ENCODE results near the gene PPP2R3B. TPM values are rescaled to one million over a fixed set of nuclear protein-coding genes. Genes with fewer than 3 reads are reported as not detected.
"Not testable (repeated sequence)": the region's sequence is repeated elsewhere in the genome, so short reads cannot be mapped to it uniquely, and the experiment has no call there.

PPP2R3B gene
- total RNA-seq, 2 experiments from 2014 or later = 25.5 to 30.6 TPM

GRCh38 chrX:418927-419729 is 32.4 kb upstream of the PPP2R3B start:
- H3K4me1 Mint-ChIP-seq = peaks cover 2% of the 10 kb centered on the region
- no peak overlapping the region for H3K27ac Mint-ChIP-seq
- no peaks in the 10 kb centered on the region for H3K36me3 Mint-ChIP-seq
- H3K27me3 Mint-ChIP-seq = peaks cover 9% of the 10 kb centered on the region
- no peak for DNase-seq
- H3K9me3 Mint-ChIP-seq = no peaks in the 10 kb centered on the region
- H3K4me3 Mint-ChIP-seq = no peak overlapping the region

- not testable (repeated sequence) for H3K9me3 Mint-ChIP-seq, H3K27me3 Mint-ChIP-seq
Observed at GRCh38 chrX:415498-415897, 28.8 kb upstream of the PPP2R3B start.

GRCh38 chrX:413322-414201 is 26.9 kb upstream of the PPP2R3B start:
- H3K4me3 Mint-ChIP-seq = no peak overlapping the region
- H3K27me3 Mint-ChIP-seq = peaks cover 8% of the 10 kb centered on the region
- H3K27ac Mint-ChIP-seq = no peak overlapping the region
- peaks cover 2% of the 10 kb centered on the region for H3K9me3 Mint-ChIP-seq
- H3K4me1 Mint-ChIP-seq = no peaks in the 10 kb centered on the region
- DNase-seq = no peak
- H3K36me3 Mint-ChIP-seq = peaks cover 11% of the 10 kb centered on the region

More at GRCh38 chrX:415498-415897, 28.8 kb upstream of the PPP2R3B start:
- not testable (repeated sequence) for H3K4me1 Mint-ChIP-seq, H3K4me3 Mint-ChIP-seq, DNase-seq, H3K27ac Mint-ChIP-seq, H3K36me3 Mint-ChIP-seq

- H3K36me3 Mint-ChIP-seq = peaks cover 14% of the 10 kb centered on the region
- no peaks in the 10 kb centered on the region for H3K4me1 Mint-ChIP-seq
- H3K9me3 Mint-ChIP-seq = peaks cover 2% of the 10 kb centered on the region
- H3K27ac Mint-ChIP-seq = no peak overlapping the region
- H3K27me3 Mint-ChIP-seq = peaks cover 8% of the 10 kb centered on the region
- no peak overlapping the region for H3K4me3 Mint-ChIP-seq
- DNase-seq = no peak
Observed at GRCh38 chrX:410296-410695, 23.6 kb upstream of the PPP2R3B start.

GRCh38 chrX:405149-405548 is 18.4 kb upstream of the PPP2R3B start:
- no peaks in the 10 kb centered on the region for H3K4me1 Mint-ChIP-seq
- peaks cover 2% of the 10 kb centered on the region for H3K9me3 Mint-ChIP-seq
- H3K36me3 Mint-ChIP-seq = peaks cover 12% of the 10 kb centered on the region
- no peaks in the 10 kb centered on the region for H3K27me3 Mint-ChIP-seq
- no peak overlapping the region for H3K4me3 Mint-ChIP-seq
- DNase-seq = no peak
- H3K27ac Mint-ChIP-seq = no peak overlapping the region

GRCh38 chrX:404656-405055 is 17.9 kb upstream of the PPP2R3B start:
- Mint-ChIP-seq H3K36me3 (peaks cover 12% of the 10 kb centered on the region), H3K9me3 (peaks cover 2% of the 10 kb centered on the region), H3K4me1 (no peaks in the 10 kb centered on the region), H3K27me3 (no peaks in the 10 kb centered on the region), H3K27ac (no peak overlapping the region), H3K4me3 (no peak overlapping the region)
- DNase-seq = no peak

GRCh38 chrX:402857-403256 is 16.1 kb upstream of the PPP2R3B start:
- Mint-ChIP-seq H3K9me3 (no peaks in the 10 kb centered on the region), H3K4me1 (no peaks in the 10 kb centered on the region), H3K27me3 (no peaks in the 10 kb centered on the region), H3K36me3 (peaks cover 3% of the 10 kb centered on the region), H3K27ac (no peak overlapping the region), H3K4me3 (no peak overlapping the region)
- no peak for DNase-seq

- DNase-seq = no peak
- Mint-ChIP-seq H3K27me3 (no peaks in the 10 kb centered on the region), H3K4me1 (no peaks in the 10 kb centered on the region), H3K9me3 (no peaks in the 10 kb centered on the region), H3K4me3 (no peak overlapping the region), H3K27ac (no peak overlapping the region), H3K36me3 (no peaks in the 10 kb centered on the region)
Observed at GRCh38 chrX:400258-400657, 13.6 kb upstream of the PPP2R3B start.

GRCh38 chrX:397575-397974 is 10.9 kb upstream of the PPP2R3B start:
- H3K4me1 Mint-ChIP-seq = no peaks in the 10 kb centered on the region

GRCh38 chrX:394830-395229 is 8.1 kb upstream of the PPP2R3B start:
- no peak for DNase-seq
- H3K36me3 Mint-ChIP-seq = no peaks in the 10 kb centered on the region
- no peaks in the 10 kb centered on the region for H3K9me3 Mint-ChIP-seq
- H3K4me3 Mint-ChIP-seq = no peak overlapping the region
- no peak overlapping the region for H3K27ac Mint-ChIP-seq
- H3K4me1 Mint-ChIP-seq = no peaks in the 10 kb centered on the region
- H3K27me3 Mint-ChIP-seq = no peaks in the 10 kb centered on the region

More at GRCh38 chrX:397575-397974, 10.9 kb upstream of the PPP2R3B start:
- no peak overlapping the region for H3K27ac Mint-ChIP-seq
- DNase-seq = no peak
- no peaks in the 10 kb centered on the region for H3K27me3 Mint-ChIP-seq
- H3K4me3 Mint-ChIP-seq = no peak overlapping the region
- H3K9me3 Mint-ChIP-seq = no peaks in the 10 kb centered on the region
- H3K36me3 Mint-ChIP-seq = no peaks in the 10 kb centered on the region

- H3K27me3 Mint-ChIP-seq = no peaks in the 10 kb centered on the region
- H3K36me3 Mint-ChIP-seq = no peaks in the 10 kb centered on the region
Observed at GRCh38 chrX:392575-392846, 5.8 kb upstream of the PPP2R3B start.

GRCh38 chrX:391717-392574 is 5.2 kb upstream of the PPP2R3B start:
- DNase-seq = no peak
- H3K36me3 Mint-ChIP-seq = no peaks in the 10 kb centered on the region
- peaks cover 2% of the 10 kb centered on the region for H3K4me1 Mint-ChIP-seq
- no peaks in the 10 kb centered on the region for H3K9me3 Mint-ChIP-seq
- H3K27ac Mint-ChIP-seq = no peak overlapping the region
- no peak overlapping the region for H3K4me3 Mint-ChIP-seq
- peaks cover 1% of the 10 kb centered on the region for H3K27me3 Mint-ChIP-seq

More at GRCh38 chrX:392575-392846, 5.8 kb upstream of the PPP2R3B start:
- peaks cover 2% of the 10 kb centered on the region for H3K4me1 Mint-ChIP-seq
- DNase-seq = no peak
- no peaks in the 10 kb centered on the region for H3K9me3 Mint-ChIP-seq
- H3K27ac Mint-ChIP-seq = no peak overlapping the region
- no peak overlapping the region for H3K4me3 Mint-ChIP-seq

GRCh38 chrX:390459-390858 is 3.8 kb upstream of the PPP2R3B start:
- H3K27ac Mint-ChIP-seq = no peak overlapping the region
- H3K4me3 Mint-ChIP-seq = no peak overlapping the region
- H3K4me1 Mint-ChIP-seq = peaks cover 2% of the 10 kb centered on the region
- H3K36me3 Mint-ChIP-seq = no peaks in the 10 kb centered on the region
- peaks cover 3% of the 10 kb centered on the region for H3K27me3 Mint-ChIP-seq
- no peaks in the 10 kb centered on the region for H3K9me3 Mint-ChIP-seq
- DNase-seq = no peak

- peaks cover 3% of the 10 kb centered on the region for H3K27me3 Mint-ChIP-seq
- no peaks in the 10 kb centered on the region for H3K9me3 Mint-ChIP-seq
- H3K4me3 Mint-ChIP-seq = no peak overlapping the region
- H3K4me1 Mint-ChIP-seq = peaks cover 5% of the 10 kb centered on the region
- no peak overlapping the region for H3K27ac Mint-ChIP-seq
- DNase-seq = no peak
- H3K36me3 Mint-ChIP-seq = no peaks in the 10 kb centered on the region
Observed at GRCh38 chrX:389021-389441, 2.3 kb upstream of the PPP2R3B start.

GRCh38 chrX:387729-388128 is 1.0 kb upstream of the PPP2R3B start:
- Mint-ChIP-seq H3K4me1 (peaks cover 7% of the 10 kb centered on the region), H3K9me3 (no peaks in the 10 kb centered on the region), H3K36me3 (no peaks in the 10 kb centered on the region), H3K4me3 (peak overlapping the region; percentile 81), H3K27ac (peak overlapping the region; percentile 97), H3K27me3 (peaks cover 3% of the 10 kb centered on the region)
- DNase-seq = no peak
